Ovary (tissue), 3 donors: Measurements from ENCODE around the gene RNF182.

Experiments used
- CTCF ChIP-seq, 3 donors: fragments of 450-650 bp in 2 of 3; fragments of 200-600 bp in 1 of 3; IDR thresholded peaks; one replicate each; pipeline versions ENCODE4 v1.5.1 to v1.8.0; 2016 to 2022; ENCODE audit warnings: antibody characterized with exemption in 3 of 3, mild to moderate bottlenecking in 1 of 3
- POLR2A ChIP-seq: fragments of 450-650 bp; IDR thresholded peaks from one replicate; pipeline ENCODE4 v1.6.1; 2017; ENCODE audit warnings: antibody characterized with exemption, mild to moderate bottlenecking, moderate library complexity
- donor health status: DM: no; HTN: no; CAD: no.

GRCh38 chr6:13989496-13990144, 64.9 kb downstream of the RNF182 start:
- TF ChIP-seq CTCF (IDR thresholded peaks at IDR 0.05) (no peak), POLR2A (no peak)
